GM21526 (cell line): ENCODE results near the gene LURAP1L.

Experiments
- ATAC-seq: cut with Tn5 transposase; IDR thresholded peaks from one replicate; pipeline ENCODE4 v1.9.1; 2021; ENCODE audit warnings: moderate library complexity; ENCODE audit not compliant: unreplicated experiment, low FRiP score

The LURAP1L gene

GRCh38 chr9:12808569-12808968, 33.7 kb downstream of the LURAP1L start:
- ATAC-seq = no peak

GRCh38 chr9:12809720-12810119, 34.9 kb downstream of the LURAP1L start:
- ATAC-seq = no peak

GRCh38 chr9:12811935-12812334, 37.1 kb downstream of the LURAP1L start:
- no peak for ATAC-seq

- ATAC-seq = no peak
These were observed 37.9 kb downstream of the LURAP1L start for GRCh38 chr9:12812710-12813109.

GRCh38 chr9:12813533-12813932, 38.7 kb downstream of the LURAP1L start:
- ATAC-seq = no peak

- ATAC-seq = no peak
These were observed 39.4 kb downstream of the LURAP1L start for GRCh38 chr9:12813960-12814876.

GRCh38 chr9:12814877-12815237, 40.0 kb downstream of the LURAP1L start:
- no peak for ATAC-seq

- no peak for ATAC-seq
These were observed 41.1 kb downstream of the LURAP1L start for GRCh38 chr9:12815888-12816287.

GRCh38 chr9:12816656-12817101, 41.9 kb downstream of the LURAP1L start:
- ATAC-seq = no peak

GRCh38 chr9:12817702-12818101, 42.9 kb downstream of the LURAP1L start:
- ATAC-seq = no peak

GRCh38 chr9:12818431-12819000, 43.7 kb downstream of the LURAP1L start:
- no peak for ATAC-seq

GRCh38 chr9:12819436-12820185, 44.8 kb downstream of the LURAP1L start:
- ATAC-seq = no peak

GRCh38 chr9:12822111-12822510, 47.3 kb downstream of the LURAP1L start:
- ATAC-seq = no peak

- no peak for ATAC-seq
These were observed 52.2 kb downstream of the LURAP1L start for GRCh38 chr9:12826924-12827565.

GRCh38 chr9:12833701-12834100, 58.9 kb downstream of the LURAP1L start:
- ATAC-seq = no peak

GRCh38 chr9:12838546-12838945, 63.7 kb downstream of the LURAP1L start:
- no peak for ATAC-seq

GRCh38 chr9:12843735-12844134, 68.9 kb downstream of the LURAP1L start:
- no peak for ATAC-seq

GRCh38 chr9:12846035-12846434, 71.2 kb downstream of the LURAP1L start:
- ATAC-seq = no peak

- no peak for ATAC-seq
These were observed 72.7 kb downstream of the LURAP1L start for GRCh38 chr9:12847561-12847960.

GRCh38 chr9:12849486-12850003, 74.7 kb downstream of the LURAP1L start:
- no peak for ATAC-seq
